NCI-H82 treated with DMSO at 0.1 percent for 48 hours (cell line): ENCODE data around the gene IL26.

ENCODE experiments used
- DNase-seq: peaks from one replicate; lab custom pipeline; 2025; ENCODE audit not compliant: unreplicated experiment; lab: John Stamatoyannopoulos, UW

The IL26 gene

GRCh38 chr12:68240079-68240478 lies 14.5 kb upstream of the IL26 start:
- DNase-seq: no peak

GRCh38 chr12:68239309-68239982 lies 13.8 kb upstream of the IL26 start:
- no peak for DNase-seq

- DNase-seq: no peak
These were observed 12.0 kb upstream of the IL26 start for GRCh38 chr12:68237619-68238018.

GRCh38 chr12:68237078-68237477 lies 11.5 kb upstream of the IL26 start:
- DNase-seq: no peak

- no peak for DNase-seq
These were observed 10.9 kb upstream of the IL26 start for GRCh38 chr12:68236421-68237059.

GRCh38 chr12:68235576-68235975 lies 10.0 kb upstream of the IL26 start:
- DNase-seq: no peak

- DNase-seq: no peak
These were observed 8.5 kb upstream of the IL26 start for GRCh38 chr12:68234140-68234539.

- no peak for DNase-seq
These were observed 7.9 kb upstream of the IL26 start for GRCh38 chr12:68233498-68233897.

GRCh38 chr12:68231691-68232090 lies 6.1 kb upstream of the IL26 start:
- DNase-seq: no peak

GRCh38 chr12:68231229-68231628 lies 5.6 kb upstream of the IL26 start:
- DNase-seq: no peak

- DNase-seq: no peak
These were observed 4.3 kb upstream of the IL26 start for GRCh38 chr12:68229956-68230355.

GRCh38 chr12:68227356-68227755 lies 1.7 kb upstream of the IL26 start:
- peak; percentile 77 for DNase-seq

GRCh38 chr12:68224613-68225285 lies 861 bp downstream of the IL26 start:
- DNase-seq: no peak

- peak; percentile 88 for DNase-seq
These were observed 2.4 kb downstream of the IL26 start for GRCh38 chr12:68223067-68223747.

- DNase-seq: no peak
These were observed 3.3 kb downstream of the IL26 start for GRCh38 chr12:68222326-68222725.

- no peak for DNase-seq
These were observed 4.1 kb downstream of the IL26 start for GRCh38 chr12:68221497-68221896.

- no peak for DNase-seq
These were observed 14.7 kb downstream of the IL26 start for GRCh38 chr12:68210875-68211274.

- DNase-seq: peak; percentile 85
These were observed 16.4 kb downstream of the IL26 start for GRCh38 chr12:68209048-68209728.

- no peak for DNase-seq
These were observed 18.3 kb downstream of the IL26 start for GRCh38 chr12:68207276-68207675.

- DNase-seq: no peak
These were observed 19.2 kb downstream of the IL26 start for GRCh38 chr12:68206446-68206845.

GRCh38 chr12:68203460-68203875 lies 22.1 kb downstream of the IL26 start:
- DNase-seq: no peak
